ENCODE measurements around the gene NCAPG2. TPM values are rescaled to one million over a fixed set of nuclear protein-coding genes. Genes with fewer than 3 reads are reported as not detected.

The NCAPG2 gene
- 31.3 TPM for polyA plus RNA-seq (2013, experiment 1 of 2)
- polyA plus RNA-seq (2013, experiment 2 of 2): 33.0 TPM

- Histone ChIP-seq H3K9ac (ENCODE audit: low read depth, low read length, poor library complexity) (peak within 1 kb of the TSS; percentile 97), H3K9me3 (replicated peaks in 1 of 2; ENCODE audit: control insufficient read depth in 2 of 2, insufficient read depth in 1 of 2, low read depth in 1 of 2, low read length in 2 of 2) (peaks cover 4 to 11% of the 10 kb centered on the region in 2 donors), H3K4me2 (ENCODE audit: insufficient read depth, low read length, poor library complexity, severe bottlenecking) (peak within 1 kb of the TSS; percentile 80), H3K27ac (replicated peaks; ENCODE audit: low read length) (peak within 1 kb of the TSS; percentile 52), H3K36me3 (replicated peaks in 1 of 2; ENCODE audit: control insufficient read depth in 2 of 2, insufficient read depth in 2 of 2, low read length in 2 of 2) (peaks cover 10 to 30% of the 10 kb centered on the region in 2 donors), H3K14ac (ENCODE audit: low read length) (peak within 1 kb of the TSS; percentile 49), H3K4me3 (ENCODE audit: low read length in 2 of 2) (peak within 1 kb of the TSS; percentile 99), H3K18ac (ENCODE audit: low read length) (peak within 1 kb of the TSS; percentile 94), H2BK5ac (ENCODE audit: low read length) (peak within 1 kb of the TSS; percentile 50), H2AFZ (ENCODE audit: low read length) (peak within 1 kb of the TSS; percentile 97), H2BK120ac (ENCODE audit: low read depth, low read length) (peak within 1 kb of the TSS; percentile 11), H4K8ac (ENCODE audit: low read depth, low read length) (no peak within 1 kb of the TSS), H3K4ac (ENCODE audit: low read length) (no peak within 1 kb of the TSS), H3K79me1 (ENCODE audit: low read depth, low read length) (peaks cover 6% of the 10 kb centered on the region), H4K91ac (ENCODE audit: low read depth, low read length, poor library complexity) (no peak within 1 kb of the TSS), H3K4me1 (ENCODE audit: control insufficient read depth in 2 of 2, insufficient read depth in 1 of 2, low read depth in 1 of 2, low read length in 2 of 2) (peaks cover 9 to 16% of the 10 kb centered on the region in 2 donors), H2BK15ac (ENCODE audit: low read length) (no peak within 1 kb of the TSS), H2BK12ac (ENCODE audit: low read length) (no peak within 1 kb of the TSS), H2AK5ac (ENCODE audit: low read depth, low read length) (peak within 1 kb of the TSS; percentile 60), H3K23ac (ENCODE audit: low read depth, low read length, poor library complexity) (peak within 1 kb of the TSS; percentile 86), H3K27me3 (ENCODE audit: control insufficient read depth in 3 of 3, insufficient read depth in 3 of 3, low read depth in 1 of 3, low read length in 3 of 3) (no peaks in the 10 kb centered on the region)
- WGBS, 2 donors (ENCODE audit: extremely low coverage in 2 of 2, insufficient read length in 2 of 2, insufficient replicate concordance in 1 of 2): no CpG with 5 or more reads among the region's 78 CpGs
- peak; percentile 96 for DNase-seq (ENCODE audit: low spot score)
These were observed at the start of gene NCAPG2 for GRCh38 chr7:158704524-158705233. NCAPG2 (minus strand) TSS chr7:158704804; CDS start chr7:158701899, 2,905 bp downstream.

- no peak overlapping the region for H3K18ac ChIP-seq (ENCODE audit: low read length)
- H3K23ac ChIP-seq (ENCODE audit: low read depth, low read length, poor library complexity): no peak overlapping the region
- no peak overlapping the region for H2BK5ac ChIP-seq (ENCODE audit: low read length)
- DNase-seq (ENCODE audit: low spot score): no peak
- H3K4me3 ChIP-seq (ENCODE audit: low read length in 2 of 2): no peak overlapping the region
- H4K8ac ChIP-seq (ENCODE audit: low read depth, low read length): no peak overlapping the region
- H2BK120ac ChIP-seq (ENCODE audit: low read depth, low read length): no peak overlapping the region
- no peaks in the 10 kb centered on the region for H3K79me1 ChIP-seq (ENCODE audit: low read depth, low read length)
- no peak overlapping the region for H2AK5ac ChIP-seq (ENCODE audit: low read depth, low read length)
- H3K4me1 ChIP-seq (ENCODE audit: control insufficient read depth in 2 of 2, insufficient read depth in 1 of 2, low read depth in 1 of 2, low read length in 2 of 2): no peaks in the 10 kb centered on the region
- H2AFZ ChIP-seq (ENCODE audit: low read length): no peak overlapping the region
- H3K27me3 ChIP-seq (ENCODE audit: control insufficient read depth in 3 of 3, insufficient read depth in 3 of 3, low read depth in 1 of 3, low read length in 3 of 3): peaks cover 0 to 2% (median 0%) of the 10 kb centered on the region in 3 experiments
- no peak overlapping the region for H3K27ac ChIP-seq (replicated peaks; ENCODE audit: low read length)
- H2BK12ac ChIP-seq (ENCODE audit: low read length): no peak overlapping the region
- WGBS, 2 donors (ENCODE audit: extremely low coverage in 2 of 2, insufficient read length in 2 of 2, insufficient replicate concordance in 1 of 2): no CpG with 5 or more reads among the region's 5 CpGs
- H3K4me2 ChIP-seq (ENCODE audit: insufficient read depth, low read length, poor library complexity, severe bottlenecking): no peak overlapping the region
- H3K14ac ChIP-seq (ENCODE audit: low read length): no peak overlapping the region
- no peak overlapping the region for H3K4ac ChIP-seq (ENCODE audit: low read length)
- no peaks in the 10 kb centered on the region for H3K9me3 ChIP-seq (replicated peaks in 1 of 2; ENCODE audit: control insufficient read depth in 2 of 2, insufficient read depth in 1 of 2, low read depth in 1 of 2, low read length in 2 of 2)
- no peak overlapping the region for H2BK15ac ChIP-seq (ENCODE audit: low read length)
- peaks cover 5 to 24% of the 10 kb centered on the region in 2 donors for H3K36me3 ChIP-seq (replicated peaks in 1 of 2; ENCODE audit: control insufficient read depth in 2 of 2, insufficient read depth in 2 of 2, low read length in 2 of 2)
- H4K91ac ChIP-seq (ENCODE audit: low read depth, low read length, poor library complexity): no peak overlapping the region
- H3K9ac ChIP-seq (ENCODE audit: low read depth, low read length, poor library complexity): no peak overlapping the region
These were observed 49.3 kb upstream of the NCAPG2 start for GRCh38 chr7:158753900-158754299.

- H3K4me1 ChIP-seq (ENCODE audit: control insufficient read depth in 2 of 2, insufficient read depth in 1 of 2, low read depth in 1 of 2, low read length in 2 of 2): no peaks in the 10 kb centered on the region
- no peaks in the 10 kb centered on the region for H3K9me3 ChIP-seq (replicated peaks in 1 of 2; ENCODE audit: control insufficient read depth in 2 of 2, insufficient read depth in 1 of 2, low read depth in 1 of 2, low read length in 2 of 2)
- H3K27me3 ChIP-seq (ENCODE audit: control insufficient read depth in 3 of 3, insufficient read depth in 3 of 3, low read depth in 1 of 3, low read length in 3 of 3): peaks cover 0 to 2% (median 0%) of the 10 kb centered on the region in 3 experiments
- no peak overlapping the region for H3K4me2 ChIP-seq (ENCODE audit: insufficient read depth, low read length, poor library complexity, severe bottlenecking)
- H2BK5ac ChIP-seq (ENCODE audit: low read length): no peak overlapping the region
- no peaks in the 10 kb centered on the region for H3K79me1 ChIP-seq (ENCODE audit: low read depth, low read length)
- no peak overlapping the region for H3K23ac ChIP-seq (ENCODE audit: low read depth, low read length, poor library complexity)
- no peak overlapping the region for H3K9ac ChIP-seq (ENCODE audit: low read depth, low read length, poor library complexity)
- no peak overlapping the region for H2AFZ ChIP-seq (ENCODE audit: low read length)
- H3K14ac ChIP-seq (ENCODE audit: low read length): no peak overlapping the region
- no peak overlapping the region for H4K91ac ChIP-seq (ENCODE audit: low read depth, low read length, poor library complexity)
- no peak for DNase-seq (ENCODE audit: low spot score)
- no peak overlapping the region for H2BK120ac ChIP-seq (ENCODE audit: low read depth, low read length)
- peaks cover 0 to 31% of the 10 kb centered on the region in 2 donors for H3K36me3 ChIP-seq (replicated peaks in 1 of 2; ENCODE audit: control insufficient read depth in 2 of 2, insufficient read depth in 2 of 2, low read length in 2 of 2)
- H3K18ac ChIP-seq (ENCODE audit: low read length): no peak overlapping the region
- no peak overlapping the region for H3K4me3 ChIP-seq (ENCODE audit: low read length in 2 of 2)
- WGBS, 2 donors (ENCODE audit: extremely low coverage in 2 of 2, insufficient read length in 2 of 2, insufficient replicate concordance in 1 of 2): no CpG with 5 or more reads among the region's 3 CpGs
- H2BK15ac ChIP-seq (ENCODE audit: low read length): no peak overlapping the region
- no peak overlapping the region for H3K4ac ChIP-seq (ENCODE audit: low read length)
- no peak overlapping the region for H4K8ac ChIP-seq (ENCODE audit: low read depth, low read length)
- no peak overlapping the region for H2AK5ac ChIP-seq (ENCODE audit: low read depth, low read length)
- H3K27ac ChIP-seq (replicated peaks; ENCODE audit: low read length): no peak overlapping the region
- H2BK12ac ChIP-seq (ENCODE audit: low read length): no peak overlapping the region
These were observed 47.1 kb upstream of the NCAPG2 start for GRCh38 chr7:158751751-158752150.

- Histone ChIP-seq H3K14ac (ENCODE audit: low read length) (no peak overlapping the region), H3K4ac (ENCODE audit: low read length) (no peak overlapping the region), H2BK15ac (ENCODE audit: low read length) (no peak overlapping the region), H2BK12ac (ENCODE audit: low read length) (no peak overlapping the region), H3K27me3 (ENCODE audit: control insufficient read depth in 3 of 3, insufficient read depth in 3 of 3, low read depth in 1 of 3, low read length in 3 of 3) (peaks cover 0 to 2% (median 0%) of the 10 kb centered on the region in 3 experiments), H2BK5ac (ENCODE audit: low read length) (no peak overlapping the region), H3K4me3 (ENCODE audit: low read length in 2 of 2) (no peak overlapping the region), H3K79me1 (ENCODE audit: low read depth, low read length) (no peaks in the 10 kb centered on the region), H3K9ac (ENCODE audit: low read depth, low read length, poor library complexity) (no peak overlapping the region), H3K27ac (replicated peaks; ENCODE audit: low read length) (no peak overlapping the region), H3K36me3 (replicated peaks in 1 of 2; ENCODE audit: control insufficient read depth in 2 of 2, insufficient read depth in 2 of 2, low read length in 2 of 2) (peaks cover 0 to 29% of the 10 kb centered on the region in 2 donors), H3K4me1 (ENCODE audit: control insufficient read depth in 2 of 2, insufficient read depth in 1 of 2, low read depth in 1 of 2, low read length in 2 of 2) (no peaks in the 10 kb centered on the region), H2BK120ac (ENCODE audit: low read depth, low read length) (no peak overlapping the region), H3K23ac (ENCODE audit: low read depth, low read length, poor library complexity) (no peak overlapping the region), H3K18ac (ENCODE audit: low read length) (no peak overlapping the region), H4K8ac (ENCODE audit: low read depth, low read length) (no peak overlapping the region), H4K91ac (ENCODE audit: low read depth, low read length, poor library complexity) (no peak overlapping the region), H3K4me2 (ENCODE audit: insufficient read depth, low read length, poor library complexity, severe bottlenecking) (no peak overlapping the region), H2AFZ (ENCODE audit: low read length) (no peak overlapping the region), H3K9me3 (replicated peaks in 1 of 2; ENCODE audit: control insufficient read depth in 2 of 2, insufficient read depth in 1 of 2, low read depth in 1 of 2, low read length in 2 of 2) (no peaks in the 10 kb centered on the region), H2AK5ac (ENCODE audit: low read depth, low read length) (no peak overlapping the region)
- no CpG with 5 or more reads among the region's 2 CpGs for WGBS, 2 donors (ENCODE audit: extremely low coverage in 2 of 2, insufficient read length in 2 of 2, insufficient replicate concordance in 1 of 2)
- no peak for DNase-seq (ENCODE audit: low spot score)
These were observed 46.6 kb upstream of the NCAPG2 start for GRCh38 chr7:158751199-158751598.

All from neuronal stem cell (in vitro differentiated cells).